Endothelial cell of umbilical vein (primary cell): ENCODE data around the gene ACKR3.

Experiments used
- CTCF ChIP-seq, 2 donors: IDR thresholded peaks; 1 replicate in 1 of 2; 2 replicates in 1 of 2; pipeline ENCODE4 v1.5.1; 2011; ENCODE audit warnings: low read length in 2 of 2, mild to moderate bottlenecking in 2 of 2, moderate library complexity in 2 of 2, control low read depth in 1 of 2, inconsistent platforms in 1 of 2, low read depth in 1 of 2; ENCODE audit not compliant: insufficient read depth in 1 of 2; ENCODE audit errors: extremely low read depth in 1 of 2
- EZH2 ChIP-seq: IDR thresholded peaks from 2 replicates; pipeline ENCODE4 v1.6.1; 2012; ENCODE audit warnings: borderline replicate concordance, low read depth, mild to moderate bottlenecking, moderate library complexity, low read length, inconsistent platforms; ENCODE audit not compliant: severe bottlenecking
- FOS ChIP-seq: IDR thresholded peaks from 2 replicates; pipeline ENCODE4 v1.6.1; 2011; ENCODE audit warnings: mild to moderate bottlenecking, low read length, moderate library complexity, borderline replicate concordance; ENCODE audit not compliant: insufficient read depth
- MYC ChIP-seq: IDR thresholded peaks from one replicate; pipeline ENCODE4 v1.6.1; 2011; ENCODE audit warnings: mild to moderate bottlenecking, low read depth, low read length
- POLR2A ChIP-seq: IDR thresholded peaks from 2 replicates; pipeline ENCODE4 v1.6.1; 2012; ENCODE audit warnings: low read depth, mild to moderate bottlenecking, control low read depth, low read length
- POLR2AphosphoS5 ChIP-seq: IDR thresholded peaks from 2 replicates; pipeline ENCODE4 v1.6.1; 2012; ENCODE audit warnings: low read depth, mild to moderate bottlenecking, control low read depth, low read length, moderate library complexity; ENCODE audit not compliant: insufficient read depth

- TF ChIP-seq POLR2A (no peak), CTCF (IDR thresholded peaks at IDR 0.05; ENCODE audit: extremely low read depth in 1 of 2, insufficient read depth in 1 of 2, low read depth in 1 of 2, low read length in 2 of 2) (peak; percentile 11 to 48), POLR2AphosphoS5 (no peak), EZH2 (no peak), MYC (no peak), FOS (no peak)
These were observed 6.5 kb downstream of the ACKR3 start for GRCh38 chr2:236576087-236576486.
